ENCODE measurements around the gene MYO3B. TPM values are rescaled to one million over a fixed set of nuclear protein-coding genes. Genes with fewer than 3 reads are reported as not detected.
A peak's percentile ranks its signal among the peaks of the same experiment; 100 is the strongest.

MYO3B gene
- total RNA-seq, 1 experiment from 2014 or later = 0.63 TPM

GRCh38 chr2:170694316-170694715 lies 516.4 kb downstream of the MYO3B start:
- H3K4me1 ChIP-seq (ENCODE audit: insufficient read depth, low read length) = peaks cover 3% of the 10 kb centered on the region; the same call in 1 of the 2 replicates
- H2BK5ac ChIP-seq (ENCODE audit: insufficient read length, low read length) = no peak overlapping the region
- no peak overlapping the region for H3K4ac ChIP-seq (ENCODE audit: low read depth, low read length)
- no peak overlapping the region for H3K23ac ChIP-seq (ENCODE audit: insufficient read length, low read depth, low read length)
- H2AFZ ChIP-seq (ENCODE audit: low read length) = no peak overlapping the region
- no peak overlapping the region for H2BK120ac ChIP-seq (ENCODE audit: low read depth, low read length, poor library complexity, severe bottlenecking)
- H3K14ac ChIP-seq (ENCODE audit: insufficient read depth, low read length) = peak overlapping the region; percentile 4; the same call in 1 of the 2 replicates
- no peak overlapping the region for H3K18ac ChIP-seq (ENCODE audit: insufficient read length, low read depth, low read length)
- no peaks in the 10 kb centered on the region for H4K20me1 ChIP-seq (ENCODE audit: control insufficient read depth, insufficient read depth, insufficient read length)
- H2BK15ac ChIP-seq (ENCODE audit: low read depth, low read length) = no peak overlapping the region
- no peak overlapping the region for H2BK20ac ChIP-seq (ENCODE audit: low read depth, low read length, poor library complexity, severe bottlenecking)
- H3K56ac ChIP-seq (ENCODE audit: insufficient read length, low read depth, low read length) = no peak overlapping the region
- Mint-ChIP-seq H3K27ac (no peak overlapping the region), H3K36me3 (ENCODE audit: insufficient read depth in 1 of 3, low read depth in 3 of 3) (no peaks in the 10 kb centered on the region), H3K9me3 (no peaks in the 10 kb centered on the region), H3K4me1 (peaks cover 23 to 25% of the 10 kb centered on the region in 2 experiments), H3K4me3 (no peak overlapping the region), H3K27me3 (ENCODE audit: low read depth) (no peaks in the 10 kb centered on the region)
- H4K91ac ChIP-seq (ENCODE audit: insufficient read length, low read depth, low read length) = no peak overlapping the region
- H3K79me2 ChIP-seq (ENCODE audit: insufficient read depth, low read length) = no peaks in the 10 kb centered on the region
- H3K27me3 ChIP-seq (ENCODE audit: insufficient read depth, low read length) = no peaks in the 10 kb centered on the region
- no peaks in the 10 kb centered on the region for H3K23me2 ChIP-seq (ENCODE audit: insufficient read length, low read depth, low read length, poor library complexity, severe bottlenecking)
- WGBS (ENCODE audit: extremely low coverage, insufficient read length, low lambda C conversion rate) = no CpG with 5 or more reads among the region's 11 CpGs
- no peak overlapping the region for H3K4me2 ChIP-seq (ENCODE audit: insufficient read depth, insufficient read length, low read length)
- no peak for TF ChIP-seq CTCF (conservative IDR thresholded peaks at IDR 0.05)
- H3K79me1 ChIP-seq (ENCODE audit: insufficient read depth, low read depth, low read length, poor library complexity, severe bottlenecking) = no peaks in the 10 kb centered on the region
- H2BK12ac ChIP-seq (ENCODE audit: insufficient read length, low read depth, low read length) = no peak overlapping the region
- no peak for DNase-seq
- H4K8ac ChIP-seq (replicated peaks; ENCODE audit: insufficient read length, low read depth, low read length) = no peak overlapping the region
- H3K9ac ChIP-seq (ENCODE audit: extremely low read depth, insufficient read length, low read length) = no peak overlapping the region
- H2AK5ac ChIP-seq (ENCODE audit: insufficient read length, low read length) = no peak overlapping the region
- H3K9me3 ChIP-seq (ENCODE audit: control insufficient read depth, low read depth, low read length) = no peaks in the 10 kb centered on the region
- H3T11ph ChIP-seq (ENCODE audit: low read length) = no peak overlapping the region
- H4K5ac ChIP-seq (ENCODE audit: insufficient read length, low read depth, low read length) = no peak overlapping the region
- no peak overlapping the region for H3K27ac ChIP-seq (ENCODE audit: insufficient read length, low read depth, low read length)

All from H9 (cell line).